Skin epidermis (tissue), 12 donors: ENCODE measurements around the gene DPM2.

ENCODE experiments used
- H3K27ac ChIP-seq, 21 experiments: fragments of 200-600 bp; sonication (generic) in 11 of 21; one replicate each; pipeline ENCODE4 v1.5.0; 2020; ENCODE audit warnings: mild to moderate bottlenecking in 3 of 21, inconsistent platforms in 2 of 21, moderate library complexity in 2 of 21
- H3K4me3 ChIP-seq, 7 experiments: fragments of 200-600 bp; sonication (generic) in 2 of 7; one replicate each; pipeline ENCODE4 v1.5.0; 2020; ENCODE audit warnings: inconsistent platforms in 2 of 7, mild to moderate bottlenecking in 2 of 7, moderate library complexity in 1 of 7

Gene DPM2

GRCh38 chr9:127960410-127961154 lies 22.9 kb upstream of the DPM2 start:
- peak overlapping the region; percentile 14 to 93 (median 75) for H3K27ac ChIP-seq
- H3K4me3 ChIP-seq, result no peak overlapping the region

- Histone ChIP-seq H3K27ac (peak overlapping the region in 20 of 21 experiments; percentile 14 to 93 (median 76)), H3K4me3 (no peak overlapping the region)
Measured at GRCh38 chr9:127959841-127960409, 22.3 kb upstream of the DPM2 start.

DNA sequence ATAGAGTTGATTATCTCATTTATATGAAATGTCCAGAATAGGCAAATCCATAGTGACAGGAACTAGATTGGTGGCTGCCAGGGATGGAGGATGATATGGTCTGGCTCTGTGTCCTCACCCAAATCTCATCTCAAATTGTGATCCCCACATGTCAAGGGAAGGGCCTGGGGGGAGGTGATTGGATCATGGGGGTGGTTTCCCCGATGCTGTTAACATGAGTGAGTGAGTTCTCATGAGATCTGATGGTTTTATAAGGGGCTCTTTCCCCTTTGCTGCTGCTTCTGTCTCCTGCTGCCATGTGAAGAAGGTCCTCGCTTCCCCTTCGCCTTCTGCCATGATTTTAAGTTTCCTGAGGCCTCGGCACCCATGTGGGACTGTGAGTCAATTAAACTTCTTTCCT lies 21.7 kb upstream of the DPM2 start:
- Histone ChIP-seq H3K27ac (peak overlapping the region in 10 of 21 experiments; percentile 8 to 93 (median 80)), H3K4me3 (no peak overlapping the region)

GRCh38 chr9:127958728-127959127 lies 21.1 kb upstream of the DPM2 start:
- Histone ChIP-seq H3K4me3 (no peak overlapping the region), H3K27ac (peak overlapping the region in 3 of 21 experiments; percentile 19 to 81 (median 32))

- Histone ChIP-seq H3K4me3 (no peak overlapping the region), H3K27ac (peak overlapping the region in 18 of 21 experiments; percentile 12 to 86 (median 64))
Measured at GRCh38 chr9:127955294-127956015, 17.8 kb upstream of the DPM2 start.

DNA sequence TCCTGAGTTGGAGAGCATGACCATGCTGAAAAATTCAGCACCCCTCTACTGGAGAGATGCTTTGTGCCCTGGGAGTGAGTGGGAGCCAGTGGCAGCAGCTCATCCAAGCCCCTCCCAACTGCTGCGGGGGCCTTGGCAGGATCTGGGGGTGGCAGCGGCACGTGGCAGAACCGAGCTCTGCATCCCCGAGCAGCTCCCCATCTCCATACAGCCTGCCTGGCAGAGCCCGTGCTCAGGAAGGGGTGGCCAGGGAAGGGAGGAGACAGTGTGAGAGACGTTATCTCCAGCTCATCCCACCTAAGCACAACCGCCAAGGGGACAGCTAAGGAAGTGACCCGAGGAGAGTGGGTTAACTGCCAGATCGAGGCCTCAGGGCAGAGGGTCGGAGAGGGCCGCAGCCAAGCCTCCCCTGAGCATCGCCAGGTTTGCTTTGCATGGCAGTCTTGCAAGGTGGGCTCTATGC lies 17.2 kb upstream of the DPM2 start:
- no peak overlapping the region for H3K4me3 ChIP-seq
- peak overlapping the region in 17 of 21 experiments; percentile 12 to 86 (median 62) for H3K27ac ChIP-seq

GRCh38 chr9:127953768-127954505 lies 16.3 kb upstream of the DPM2 start:
- Histone ChIP-seq H3K4me3 (no peak overlapping the region), H3K27ac (peak overlapping the region in 11 of 21 experiments; percentile 1 to 86 (median 62))

- H3K4me3 ChIP-seq, result no peak overlapping the region
- H3K27ac ChIP-seq, result peak overlapping the region in 4 of 21 experiments; percentile 21 to 86 (median 56)
Measured at GRCh38 chr9:127953154-127953553, 15.5 kb upstream of the DPM2 start.

DNA sequence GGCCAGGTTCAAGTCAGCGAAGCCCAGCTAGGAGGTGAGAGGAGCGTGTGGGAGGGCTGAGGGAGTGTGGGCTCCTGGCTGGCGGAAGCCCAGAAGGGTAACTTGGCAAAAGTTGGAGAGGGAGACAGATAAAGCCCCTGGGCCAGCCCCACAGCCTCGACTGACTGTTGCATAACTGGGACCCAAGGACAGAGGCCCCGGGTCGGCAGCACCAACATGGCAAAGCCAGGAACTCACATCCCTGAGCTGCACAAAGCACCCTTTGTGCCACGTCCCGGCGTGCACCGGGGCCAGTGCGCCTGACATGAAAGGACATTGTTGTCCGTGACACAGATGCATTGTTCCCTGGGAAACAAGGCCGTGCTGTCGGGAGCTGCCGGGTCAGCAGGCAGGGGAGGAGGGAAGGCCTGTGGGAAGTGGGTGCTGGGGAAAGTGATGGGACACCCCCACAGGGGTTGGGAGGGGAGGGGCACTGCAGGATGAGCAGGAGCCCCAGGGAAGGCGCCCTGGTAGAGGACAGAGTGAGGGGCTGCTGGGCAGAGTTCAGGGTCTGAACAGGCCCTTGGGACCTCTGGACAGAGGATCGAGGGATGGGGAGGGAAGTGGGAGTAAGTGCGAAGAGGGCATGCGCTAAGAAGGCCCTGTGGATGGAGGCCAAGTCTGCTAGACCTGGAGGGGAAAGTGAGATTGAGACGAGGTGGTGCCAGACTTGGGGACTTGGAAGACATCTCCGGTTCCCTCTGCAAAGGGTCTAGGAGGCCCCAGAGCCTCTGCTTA lies 13.0 kb upstream of the DPM2 start:
- Histone ChIP-seq H3K27ac (peak overlapping the region in 10 of 21 experiments; percentile 14 to 80 (median 56)), H3K4me3 (no peak overlapping the region)

- H3K4me3 ChIP-seq, result no peak overlapping the region
- H3K27ac ChIP-seq, result peak overlapping the region in 9 of 21 experiments; percentile 14 to 80 (median 63)
Measured at GRCh38 chr9:127949827-127950512, 12.3 kb upstream of the DPM2 start.

GRCh38 chr9:127947841-127948710 lies 10.4 kb upstream of the DPM2 start:
- H3K27ac ChIP-seq, result peak overlapping the region in 6 of 21 experiments; percentile 1 to 60 (median 36)

GRCh38 chr9:127946728-127947127 lies 9.1 kb upstream of the DPM2 start:
- Histone ChIP-seq H3K27ac (peak overlapping the region in 5 of 21 experiments; percentile 32 to 61 (median 43)), H3K4me3 (no peak overlapping the region)

More at GRCh38 chr9:127947841-127948710, 10.4 kb upstream of the DPM2 start:
- H3K4me3 ChIP-seq, result no peak overlapping the region

DNA sequence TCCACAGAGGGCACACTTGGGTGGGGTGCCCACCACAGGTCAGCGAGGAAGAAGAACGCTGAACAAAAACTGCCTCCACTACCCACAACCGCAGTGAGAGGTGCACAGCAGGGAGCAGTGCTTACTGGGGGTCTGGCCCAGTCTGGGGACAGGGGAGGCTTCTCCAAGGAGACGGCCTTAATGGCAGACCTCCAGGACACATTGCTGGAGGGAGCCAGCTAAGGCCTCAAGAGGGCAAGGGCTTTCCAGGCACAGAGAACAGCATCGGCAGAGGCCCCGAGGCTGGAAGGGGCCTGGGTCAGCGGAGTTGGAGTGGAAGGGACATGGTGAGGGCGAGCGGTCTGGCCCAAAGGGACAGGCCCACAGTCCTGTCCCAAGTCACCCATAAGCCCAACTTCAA lies 8.3 kb upstream of the DPM2 start:
- Histone ChIP-seq H3K4me3 (no peak overlapping the region), H3K27ac (peak overlapping the region in 9 of 21 experiments; percentile 4 to 61 (median 39))

GRCh38 chr9:127945338-127945737 lies 7.7 kb upstream of the DPM2 start:
- Histone ChIP-seq H3K27ac (peak overlapping the region in 6 of 21 experiments; percentile 4 to 61 (median 42)), H3K4me3 (no peak overlapping the region)

DNA sequence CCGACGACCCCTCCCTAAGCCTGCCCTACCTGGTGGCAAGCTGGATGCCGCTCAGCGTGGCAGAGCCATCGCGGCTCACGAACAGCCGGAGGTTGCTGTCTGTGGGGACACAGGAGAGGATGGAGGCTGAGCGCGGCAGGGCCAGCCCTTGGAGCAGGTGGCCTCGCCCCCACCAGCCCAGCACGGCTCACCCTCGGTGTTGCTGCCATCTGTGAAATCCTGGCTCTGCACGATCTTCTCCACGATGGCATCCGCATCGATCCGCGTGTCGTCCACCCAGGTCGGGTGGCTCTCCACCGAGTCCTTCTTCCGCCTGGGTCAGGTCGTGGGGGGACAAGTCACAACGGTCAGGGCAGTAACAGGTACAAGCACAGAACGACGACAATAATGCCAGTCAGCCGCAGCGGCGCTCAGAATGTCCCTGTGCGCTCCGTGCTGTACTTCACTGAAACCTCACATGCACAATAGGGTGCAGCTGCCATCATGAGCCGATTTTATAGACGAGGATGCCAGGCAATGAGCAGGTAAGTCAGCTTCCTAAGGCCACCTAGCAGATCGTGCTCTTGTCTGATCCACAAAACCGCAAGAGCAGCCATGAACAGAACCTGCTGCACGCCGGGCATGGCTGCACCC lies 7.0 kb upstream of the DPM2 start:
- peak overlapping the region in 1 of 21 experiments; percentile 4 for H3K27ac ChIP-seq
- no peak overlapping the region for H3K4me3 ChIP-seq

DNA sequence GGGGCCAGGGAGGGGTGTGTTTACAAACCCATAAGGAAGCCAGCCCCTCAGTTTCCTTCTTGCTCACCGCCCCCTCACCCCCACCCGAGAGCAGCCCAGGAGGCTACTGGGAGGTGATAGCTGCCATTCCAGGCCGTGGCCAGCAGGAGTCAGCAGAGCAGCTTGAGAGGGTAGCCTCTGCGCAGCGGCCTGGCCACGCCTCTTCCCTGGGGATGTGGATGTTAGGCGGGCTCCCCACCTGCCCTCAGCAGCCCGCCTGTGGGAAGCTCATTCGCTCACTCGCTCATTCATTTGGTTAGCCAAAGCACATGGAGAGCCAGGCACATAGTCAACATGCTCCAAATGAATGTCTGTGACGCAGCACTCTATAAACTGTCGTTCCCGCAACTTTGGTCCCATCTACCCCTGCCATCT lies 6.1 kb upstream of the DPM2 start:
- H3K27ac ChIP-seq, result no peak overlapping the region
- H3K4me3 ChIP-seq, result no peak overlapping the region
